GM23248 (cell line): ENCODE data around the gene TRIM69. TPM values are rescaled to one million over a fixed set of nuclear protein-coding genes. Genes with fewer than 3 reads are reported as not detected.
"Not testable (repeated sequence)": the region's sequence is repeated elsewhere in the genome, so short reads cannot be mapped to it uniquely, and the experiment has no call there.

ENCODE experiments used
- DNase-seq: peaks from one replicate; pipeline ENCODE4 v3.0.0-alpha.2; 2015
- H2AFZ ChIP-seq: fragments of 200-600 bp; sonication (generic); 2 replicates; pipeline ENCODE4 v1.6.1; 2016; ENCODE audit warnings: antibody characterized with exemption
- H3F3A ChIP-seq: fragments of 200-600 bp; sonication (generic); 2 replicates; pipeline ENCODE4 v1.6.1; 2016; ENCODE audit warnings: mild to moderate bottlenecking, antibody characterized with exemption, mixed run types; ENCODE audit not compliant: insufficient read depth
- H3K27ac ChIP-seq: fragments of 200-600 bp; sonication (generic); 2 replicates; pipeline ENCODE4 v1.5.1; 2016; ENCODE audit warnings: mild to moderate bottlenecking
- H3K27me3 ChIP-seq: fragments of 200-600 bp; sonication (generic); replicated peaks from 2 replicates; pipeline ENCODE4 v1.6.1; 2016; ENCODE audit warnings: mild to moderate bottlenecking; ENCODE audit not compliant: insufficient read depth
- H3K36me3 ChIP-seq: fragments of 200-600 bp; sonication (generic); 2 replicates; pipeline ENCODE4 v1.6.1; 2016; ENCODE audit warnings: low read depth, mild to moderate bottlenecking
- H3K4me1 ChIP-seq: fragments of 200-600 bp; sonication (generic); 2 replicates; pipeline ENCODE4 v1.6.1; 2016; ENCODE audit warnings: mild to moderate bottlenecking; ENCODE audit not compliant: insufficient read depth
- H3K4me2 ChIP-seq: fragments of 200-600 bp; sonication (generic); one replicate; pipeline ENCODE4 v1.6.1; 2016; ENCODE audit warnings: mild to moderate bottlenecking; ENCODE audit not compliant: unreplicated experiment
- H3K4me3 ChIP-seq: fragments of 200-600 bp; sonication (generic); 2 replicates; pipeline ENCODE4 v1.5.1; 2016; ENCODE audit warnings: mild to moderate bottlenecking
- H3K79me2 ChIP-seq: fragments of 200-600 bp; sonication (generic); 2 replicates; pipeline ENCODE4 v1.6.1; 2016; ENCODE audit warnings: mild to moderate bottlenecking; ENCODE audit not compliant: insufficient read depth
- H3K9ac ChIP-seq: fragments of 200-600 bp; sonication (generic); 2 replicates; pipeline ENCODE4 v1.6.1; 2016; ENCODE audit warnings: mild to moderate bottlenecking
- H3K9me2 ChIP-seq: fragments of 200-600 bp; sonication (generic); 2 replicates; pipeline ENCODE4 v1.6.1; 2016; ENCODE audit warnings: mixed run types, mild to moderate bottlenecking, moderate library complexity; ENCODE audit not compliant: insufficient read depth
- H3K9me3 ChIP-seq: fragments of 200-600 bp; sonication (generic); one replicate; pipeline ENCODE4 v1.6.1; 2017; ENCODE audit warnings: low read depth
- H4K20me1 ChIP-seq: fragments of 200-600 bp; sonication (generic); 2 replicates; pipeline ENCODE4 v1.6.0; 2016; ENCODE audit not compliant: insufficient read depth
- EZH2 ChIP-seq: fragments of 200-600 bp; sonication (generic); IDR thresholded peaks from 2 replicates; pipeline ENCODE4 v1.6.1; 2018; ENCODE audit warnings: antibody characterized with exemption, mild to moderate bottlenecking; ENCODE audit not compliant: insufficient read depth, poor library complexity, severe bottlenecking
- EZH2phosphoT487 ChIP-seq: fragments of 200-600 bp; sonication (generic); IDR thresholded peaks from 2 replicates; pipeline ENCODE4 v1.6.1; 2018; ENCODE audit warnings: antibody characterized with exemption, moderate library complexity, mild to moderate bottlenecking, low read depth; ENCODE audit not compliant: insufficient read depth
- WGBS, 2 experiments: methylation state at CpG; one replicate each; pipeline ENCODE4 v1.1.6; 2015 to 2017; ENCODE audit warnings: low lambda C conversion rate in 2 of 2, low coverage in 1 of 2; ENCODE audit errors: missing lambda C conversion rate in 2 of 2; 5-methylcytosine and 5-hydroxymethylcytosine counted together
- in situ Hi-C: fragments of 300-500 bp; cut with MboI; formaldehyde crosslinking; loops from 2 replicates; pipeline ENCODE4 v1.15.0; 2020
- polyA plus RNA-seq: library from polyadenylated mRNA; unstranded; fragments of >200 nt; fragmentation: Nextera tagmentation; extraction: Ambion mirVana; gene quantifications from 2 replicates; pipeline ENCODE4 v1.2.1, GENCODE V29; 2016
- total RNA-seq: library from RNA; depleted of rRNA; stranded (reverse); fragments of >200 nt; shearing (Covaris generic); gene quantifications from 2 replicates; pipeline ENCODE4 v1.2.3, GENCODE V29; 2014

The TRIM69 gene
- total and polyA plus RNA-seq, 2 experiments from 2014 or later, result 8.9 to 9.2 TPM

- peaks cover 6% of the 10 kb centered on the region; the same call in 1 of the 2 replicates for H4K20me1 ChIP-seq
- peaks cover 40% of the 10 kb centered on the region for H3F3A ChIP-seq
- H3K9ac ChIP-seq, result no peak overlapping the region
- WGBS, 2 experiments, result 85 to 89% methylated on average over 4 of the region's 4 CpGs
- H3K4me2 ChIP-seq, result no peak overlapping the region
- H2AFZ ChIP-seq, result no peak overlapping the region
- H3K4me1 ChIP-seq, result no peaks in the 10 kb centered on the region
- H3K9me3 ChIP-seq, result no peaks in the 10 kb centered on the region
- peaks cover 13% of the 10 kb centered on the region for H3K79me2 ChIP-seq
- no peak overlapping the region for H3K4me3 ChIP-seq
- H3K36me3 ChIP-seq, result peaks cover 37% of the 10 kb centered on the region
- no peaks in the 10 kb centered on the region for H3K9me2 ChIP-seq
- in situ Hi-C loops, result no loop called here
- DNase-seq, result no peak
- TF ChIP-seq EZH2 (no peak), EZH2phosphoT487 (no peak)
- H3K27ac ChIP-seq, result no peak overlapping the region
- no peaks in the 10 kb centered on the region for H3K27me3 ChIP-seq
Measured at GRCh38 chr15:44719293-44719999, 16.9 kb upstream of the TRIM69 start.

GRCh38 chr15:44720000-44720435, 16.3 kb upstream of the TRIM69 start:
- in situ Hi-C loops, result not testable (repeated sequence)

GRCh38 chr15:44720460-44721176, 15.7 kb upstream of the TRIM69 start:
- WGBS, 2 experiments, result 73 to 75% methylated on average over 4 of the region's 4 CpGs
- Histone ChIP-seq H3K9me3 (no peaks in the 10 kb centered on the region), H4K20me1 (no peaks in the 10 kb centered on the region), H3K27ac (no peak overlapping the region), H3K9ac (no peak overlapping the region), H3K9me2 (no peaks in the 10 kb centered on the region), H3F3A (peaks cover 40% of the 10 kb centered on the region), H3K27me3 (no peaks in the 10 kb centered on the region), H3K4me2 (no peak overlapping the region), H3K4me3 (no peak overlapping the region), H2AFZ (no peak overlapping the region), H3K4me1 (no peaks in the 10 kb centered on the region), H3K36me3 (peaks cover 33% of the 10 kb centered on the region), H3K79me2 (peaks cover 2% of the 10 kb centered on the region; the same call in 1 of the 2 replicates)
- no peak for DNase-seq
- in situ Hi-C loops, result no loop called here
- TF ChIP-seq EZH2 (no peak), EZH2phosphoT487 (no peak)

More at GRCh38 chr15:44720000-44720435, 16.3 kb upstream of the TRIM69 start:
- not testable (repeated sequence) for H3K27ac ChIP-seq, H3K4me2 ChIP-seq, H3K9ac ChIP-seq, H4K20me1 ChIP-seq, H3K9me3 ChIP-seq, H3K79me2 ChIP-seq, H3K27me3 ChIP-seq, H3K9me2 ChIP-seq, H3K4me3 ChIP-seq, H2AFZ ChIP-seq, H3K4me1 ChIP-seq, DNase-seq
- Histone ChIP-seq H3K36me3 (peaks cover 37% of the 10 kb centered on the region), H3F3A (peaks cover 40% of the 10 kb centered on the region)
- WGBS, 2 experiments, result 94% methylated on average over 8 of the region's 8 CpGs

- H3K79me2 ChIP-seq, result no peaks in the 10 kb centered on the region
- no peaks in the 10 kb centered on the region for H3K9me2 ChIP-seq
- peaks cover 12% of the 10 kb centered on the region for H3K4me1 ChIP-seq
- no peak overlapping the region for H3K4me3 ChIP-seq
- H3K4me2 ChIP-seq, result no peak overlapping the region
- H3K9me3 ChIP-seq, result no peaks in the 10 kb centered on the region
- no peak overlapping the region for H3K9ac ChIP-seq
- no peaks in the 10 kb centered on the region for H4K20me1 ChIP-seq
- H2AFZ ChIP-seq, result no peak overlapping the region
- peaks cover 19% of the 10 kb centered on the region for H3K36me3 ChIP-seq
- DNase-seq, result no peak
- H3K27ac ChIP-seq, result no peak overlapping the region
- peaks cover 41% of the 10 kb centered on the region for H3F3A ChIP-seq
- in situ Hi-C loops, result no loop called here
- H3K27me3 ChIP-seq, result no peaks in the 10 kb centered on the region
- TF ChIP-seq EZH2 (no peak), EZH2phosphoT487 (no peak)
- 98% methylated on average over 2 of the region's 2 CpGs for WGBS, 2 experiments
Measured at GRCh38 chr15:44722011-44722410, 14.3 kb upstream of the TRIM69 start.
